GM12891 (cell line): ENCODE data around the gene TGFB1.

Experiments used
- POLR2A ChIP-seq: IDR thresholded peaks from 2 replicates; pipeline ENCODE4 v1.6.1; 2011; ENCODE audit warnings: low read depth, low read length, control low read depth
- TAF1 ChIP-seq: IDR thresholded peaks from 2 replicates; pipeline ENCODE4 v1.6.1; 2011; ENCODE audit warnings: low read depth, low read length, control low read depth

DNA sequence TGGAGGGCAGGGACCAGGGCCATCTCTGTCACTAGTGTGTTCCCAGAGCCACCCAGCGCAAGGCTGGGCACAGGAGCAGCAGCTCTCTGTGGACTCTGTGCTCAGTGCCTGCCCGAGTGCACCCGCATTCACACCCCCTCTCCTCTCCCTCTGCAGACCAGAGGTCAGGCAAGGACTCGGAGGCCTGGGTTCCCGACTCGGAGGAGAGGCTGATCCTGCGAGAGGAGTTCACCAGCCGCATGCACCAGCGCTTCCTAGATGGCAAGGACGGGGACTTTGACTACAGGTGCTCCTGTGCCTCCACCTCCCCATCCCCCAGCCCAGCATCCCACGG lies 33.6 kb downstream of the TGFB1 start:
- TF ChIP-seq POLR2A (no peak), TAF1 (no peak)
